GM21737 (cell line): ENCODE results near the gene CKB.

ENCODE experiments used
- ATAC-seq: cut with Tn5 transposase; IDR thresholded peaks from one replicate; pipeline ENCODE4 v1.9.1; 2021; ENCODE audit warnings: mild to moderate bottlenecking, moderate library complexity; ENCODE audit not compliant: unreplicated experiment

CKB gene

GRCh38 chr14:103492156-103492925, 30.3 kb downstream of the CKB start:
- ATAC-seq, result no peak

- ATAC-seq, result no peak
Measured at GRCh38 chr14:103491691-103492090, 30.9 kb downstream of the CKB start.

- no peak for ATAC-seq
Measured at GRCh38 chr14:103489621-103490020, 33.0 kb downstream of the CKB start.

GRCh38 chr14:103488960-103489359, 33.7 kb downstream of the CKB start:
- no peak for ATAC-seq

- no peak for ATAC-seq
Measured at GRCh38 chr14:103488071-103488470, 34.6 kb downstream of the CKB start.

GRCh38 chr14:103485504-103485903, 37.1 kb downstream of the CKB start:
- ATAC-seq, result no peak

GRCh38 chr14:103483600-103483999, 39.0 kb downstream of the CKB start:
- ATAC-seq, result no peak

GRCh38 chr14:103480595-103480994, 42.0 kb downstream of the CKB start:
- peak; percentile 71 for ATAC-seq

- no peak for ATAC-seq
Measured at GRCh38 chr14:103476631-103477030, 46.0 kb downstream of the CKB start.

GRCh38 chr14:103476065-103476464, 46.6 kb downstream of the CKB start:
- ATAC-seq, result no peak

GRCh38 chr14:103474893-103475292, 47.7 kb downstream of the CKB start:
- no peak for ATAC-seq

GRCh38 chr14:103472939-103473338, 49.7 kb downstream of the CKB start:
- no peak for ATAC-seq
